Panc1 (cell line): ENCODE data around the gene ANKRD13A. TPM values are rescaled to one million over a fixed set of nuclear protein-coding genes. Genes with fewer than 3 reads are reported as not detected.

Source experiments
- ATAC-seq: fragments of 200-7000 bp; cut with Tn5 transposase; 2 replicates; pipeline ENCODE4 v1.9.1; 2020; ENCODE audit warnings: mild to moderate bottlenecking, moderate library complexity
- BruUV-seq: library from RNA; stranded (reverse); fragments of 400-500 nt; replicated peaks from 2 replicates; lab custom pipeline; 2021; lab: Mats Ljungman, UMichigan
- CTCF ChIA-PET: fragments of 300-600 bp; sonication (Branson Sonifier 250); formaldehyde crosslinking; loops from one replicate; lab custom pipeline; 2022; ENCODE audit warnings: antibody characterized with exemption; lab: Charles Lee
- POLR2A ChIA-PET: fragments of 300-600 bp; sonication (Branson Sonifier 250); formaldehyde crosslinking; loops from one replicate; lab custom pipeline; 2022; ENCODE audit warnings: antibody characterized with exemption; lab: Charles Lee
- DNase-seq: peaks from one replicate; pipeline ENCODE4 v3.0.0-alpha.2; 2010; ENCODE audit warnings: low read depth, low spot score
- H3K27ac ChIP-seq: 2 replicates; pipeline ENCODE4 v1.5.1; 2011; ENCODE audit warnings: mild to moderate bottlenecking, low read length, inconsistent platforms
- H3K27me3 ChIP-seq: fragments of 200-500 bp; sonication (Bioruptor generic); 2 replicates; pipeline ENCODE4 v1.6.0; 2014; ENCODE audit warnings: low read length, inconsistent platforms; ENCODE audit not compliant: control insufficient read depth, insufficient read depth
- H3K36me3 ChIP-seq: fragments of 200-500 bp; sonication (Bioruptor generic); 2 replicates; pipeline ENCODE4 v1.5.1; 2014; ENCODE audit warnings: inconsistent platforms, mild to moderate bottlenecking, low read length, moderate library complexity; ENCODE audit not compliant: control insufficient read depth, insufficient read depth
- H3K4me1 ChIP-seq: 2 replicates; pipeline ENCODE4 v1.5.1; 2011; ENCODE audit warnings: inconsistent platforms, mild to moderate bottlenecking, low read length, moderate library complexity; ENCODE audit not compliant: control insufficient read depth, insufficient read depth
- H3K4me3 ChIP-seq, 2 experiments: 2 replicates each; pipeline ENCODE4 v1.5.1; 2011 to 2012; ENCODE audit warnings: low read depth in 2 of 2, low read length in 2 of 2, mild to moderate bottlenecking in 2 of 2, inconsistent platforms in 1 of 2, moderate library complexity in 1 of 2
- H3K9me3 ChIP-seq: fragments of 200-500 bp; sonication (Bioruptor generic); 2 replicates; pipeline ENCODE4 v1.5.1; 2014; ENCODE audit warnings: low read depth, mild to moderate bottlenecking, inconsistent platforms, low read length, moderate library complexity; ENCODE audit not compliant: control insufficient read depth, insufficient read depth
- CTCF ChIP-seq: fragments of 450-650 bp; IDR thresholded peaks from 2 replicates; pipeline ENCODE4 v1.5.1; 2017; ENCODE audit warnings: mild to moderate bottlenecking
- POLR2AphosphoS5 ChIP-seq: IDR thresholded peaks from 2 replicates; pipeline ENCODE4 v1.6.1; 2012; ENCODE audit warnings: mild to moderate bottlenecking, low read depth, low read length, moderate library complexity
- REST ChIP-seq, 2 experiments: IDR thresholded peaks; 2 replicates each; pipeline ENCODE4 v1.6.1; 2011 to 2012; ENCODE audit warnings: low read depth in 2 of 2, control low read depth in 1 of 2, low read length in 1 of 2, mild to moderate bottlenecking in 1 of 2, moderate library complexity in 1 of 2; ENCODE audit not compliant: insufficient read depth in 1 of 2
- SIN3A ChIP-seq: IDR thresholded peaks from 2 replicates; pipeline ENCODE4 v1.6.1; 2012; ENCODE audit warnings: low read depth, mild to moderate bottlenecking, low read length, moderate library complexity, borderline replicate concordance; ENCODE audit not compliant: insufficient read depth
- TCF7L2 ChIP-seq: IDR thresholded peaks from 2 replicates; pipeline ENCODE4 v1.6.1; 2011; ENCODE audit warnings: mild to moderate bottlenecking, low read depth, low read length, inconsistent platforms
- in situ Hi-C: cut with HindIII; loops from 2 replicates; pipeline ENCODE4 v1.10.0; 2016; ENCODE audit warnings: low sequenced_read_pairs, low pct_unique_long_range_greater_than_20kb
- intact Hi-C: fragments of 100-400 bp; cut with micrococcal nuclease; formaldehyde crosslinking; loops from one replicate; pipeline ENCODE4 v1.10.0; 2022; ENCODE audit not compliant: unreplicated experiment
- total RNA-seq: library from RNA; stranded (reverse); gene quantifications from one replicate; pipeline ENCODE4 v1.2.1, GENCODE V29; 2021; ENCODE audit not compliant: unreplicated experiment

The ANKRD13A gene
- total RNA-seq, 1 experiment from 2014 or later = 34.4 TPM

- CTCF ChIA-PET = interaction anchor here (0.7 to 1.7 kb wide), 2 partner anchors 12 to 75 kb away, joined by 3 to 4 read pairs; no protein-coding TSS in a partner anchor
- Histone ChIP-seq H3K27me3 (no peaks in the 10 kb centered on the region), H3K4me3 (no peak overlapping the region), H3K4me1 (peaks cover 7% of the 10 kb centered on the region), H3K9me3 (no peaks in the 10 kb centered on the region), H3K36me3 (peaks cover 3% of the 10 kb centered on the region; the same call in 1 of the 2 replicates), H3K27ac (no peak overlapping the region)
- no peak for TF ChIP-seq CTCF
- POLR2A ChIA-PET = interaction anchor here (0.9 kb wide), 1 partner anchor 11 kb away, joined by 4 read pairs; no protein-coding TSS in a partner anchor
- DNase-seq (no peak), ATAC-seq (no peak)
- in situ Hi-C loops (no loop called here), intact Hi-C loops (no loop called here)
- BruUV-seq = no TSS peak
Measured at GRCh38 chr12:110024051-110024450, 24.8 kb downstream of the ANKRD13A start.

- ChIA-PET POLR2A (no interaction called here), CTCF (no interaction called here)
- H3K27me3 ChIP-seq = no peaks in the 10 kb centered on the region
- no TSS peak for BruUV-seq
- intact Hi-C loops = no loop called here
- H3K27ac ChIP-seq = no peak overlapping the region
- H3K9me3 ChIP-seq = no peaks in the 10 kb centered on the region
- no peak for ATAC-seq
- in situ Hi-C loops = no loop called here
- H3K4me1 ChIP-seq = peaks cover 7% of the 10 kb centered on the region
- no peak for DNase-seq
- H3K4me3 ChIP-seq = no peak overlapping the region
- peaks cover 3% of the 10 kb centered on the region; the same call in 1 of the 2 replicates for H3K36me3 ChIP-seq
- TF ChIP-seq CTCF = no peak
- no peak for TF ChIP-seq REST (IDR thresholded peaks at IDR 0.05; ENCODE audit: insufficient read depth in 1 of 2, low read depth in 2 of 2, low read length in 1 of 2)
- no peak for TF ChIP-seq SIN3A
- TF ChIP-seq POLR2AphosphoS5 = no peak
- TF ChIP-seq TCF7L2 = no peak
Measured at GRCh38 chr12:110028323-110028722, 29.1 kb downstream of the ANKRD13A start.
